GM18873 (cell line): ENCODE data around the gene AEBP2.

Source experiments
- ATAC-seq: cut with Tn5 transposase; IDR thresholded peaks from one replicate; pipeline ENCODE4 v1.9.1; 2021; ENCODE audit warnings: mild to moderate bottlenecking, moderate library complexity, moderate number of reproducible peaks; ENCODE audit not compliant: unreplicated experiment, low FRiP score

AEBP2 gene

DNA sequence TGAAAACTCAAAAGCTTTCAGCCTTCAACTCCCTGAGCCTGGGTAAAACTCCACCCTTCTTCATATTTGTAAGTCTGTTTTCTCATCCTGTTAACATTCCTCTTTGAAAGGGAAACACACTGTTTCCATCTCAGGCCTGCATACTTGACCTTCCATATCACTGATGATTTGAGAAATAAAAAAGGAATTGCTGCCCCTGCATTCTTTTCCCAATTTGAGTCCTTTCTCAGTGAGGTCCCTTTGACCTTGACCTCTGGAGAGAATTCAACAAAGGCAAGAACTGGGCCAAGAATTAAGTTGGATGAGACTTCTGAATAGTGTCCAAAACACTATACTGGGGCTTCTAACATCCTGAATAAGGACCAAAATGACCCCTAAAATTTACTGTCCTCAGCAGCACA is 108.0 kb downstream of the AEBP2 start:
- no peak for ATAC-seq

- ATAC-seq: no peak
Measured at GRCh38 chr12:19548834-19549233, 109.5 kb downstream of the AEBP2 start.

GRCh38 chr12:19550626-19551025 is 111.3 kb downstream of the AEBP2 start:
- ATAC-seq: no peak

GRCh38 chr12:19552441-19553097 is 113.3 kb downstream of the AEBP2 start:
- ATAC-seq: peak; percentile 88

DNA sequence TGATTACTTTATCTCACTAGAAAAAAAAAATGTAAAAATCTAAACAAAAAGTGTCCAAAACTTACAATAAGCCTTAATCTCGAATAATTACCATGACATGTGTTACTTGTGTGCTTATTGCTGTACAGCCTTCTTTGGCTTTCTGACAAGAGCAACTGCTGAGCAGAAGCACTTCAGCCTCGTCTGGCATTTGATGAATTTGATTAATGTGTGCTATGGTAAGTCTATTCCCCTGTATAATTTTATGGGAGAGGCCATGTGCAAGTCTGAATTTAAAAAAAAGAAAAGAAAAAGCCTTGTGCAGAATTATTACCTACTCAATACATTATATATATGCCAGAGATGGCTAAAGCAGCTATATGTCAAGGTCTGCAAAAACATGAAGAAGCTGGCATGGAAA is 113.9 kb downstream of the AEBP2 start:
- ATAC-seq: no peak

DNA sequence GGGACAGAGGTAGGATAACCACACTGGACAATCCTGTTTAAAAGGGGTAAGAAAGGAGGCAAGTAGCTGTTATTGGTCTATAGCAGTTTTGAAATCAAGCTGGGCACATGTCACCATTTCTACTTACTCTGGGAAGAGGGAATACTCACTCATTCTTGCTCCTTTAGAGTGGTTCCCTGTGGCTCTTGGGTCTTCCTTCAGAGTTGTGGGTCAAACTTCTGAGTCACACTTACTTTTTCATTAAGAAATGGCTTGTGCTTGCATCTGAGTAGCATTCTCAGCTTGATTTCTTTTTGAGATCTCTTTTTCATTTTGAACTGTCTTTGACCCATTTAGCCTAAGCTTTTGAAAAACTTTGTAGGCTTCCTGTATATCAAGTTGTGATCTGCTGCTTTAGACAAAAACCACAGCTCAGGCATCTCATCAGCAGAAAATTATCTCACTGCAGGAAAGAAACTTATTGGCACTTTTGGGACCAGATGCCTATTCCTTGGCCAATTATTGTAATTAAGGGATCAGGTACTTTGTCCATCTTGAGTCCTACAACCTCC is 122.2 kb downstream of the AEBP2 start:
- no peak for ATAC-seq
